Measurements from ENCODE around the gene KCNA3. TPM values are rescaled to one million over a fixed set of nuclear protein-coding genes. Genes with fewer than 3 reads are reported as not detected.

The KCNA3 gene
- polyA plus RNA-seq, 1 of the 3 experiments (the other 2 are of a cell fraction): not detected

DNA sequence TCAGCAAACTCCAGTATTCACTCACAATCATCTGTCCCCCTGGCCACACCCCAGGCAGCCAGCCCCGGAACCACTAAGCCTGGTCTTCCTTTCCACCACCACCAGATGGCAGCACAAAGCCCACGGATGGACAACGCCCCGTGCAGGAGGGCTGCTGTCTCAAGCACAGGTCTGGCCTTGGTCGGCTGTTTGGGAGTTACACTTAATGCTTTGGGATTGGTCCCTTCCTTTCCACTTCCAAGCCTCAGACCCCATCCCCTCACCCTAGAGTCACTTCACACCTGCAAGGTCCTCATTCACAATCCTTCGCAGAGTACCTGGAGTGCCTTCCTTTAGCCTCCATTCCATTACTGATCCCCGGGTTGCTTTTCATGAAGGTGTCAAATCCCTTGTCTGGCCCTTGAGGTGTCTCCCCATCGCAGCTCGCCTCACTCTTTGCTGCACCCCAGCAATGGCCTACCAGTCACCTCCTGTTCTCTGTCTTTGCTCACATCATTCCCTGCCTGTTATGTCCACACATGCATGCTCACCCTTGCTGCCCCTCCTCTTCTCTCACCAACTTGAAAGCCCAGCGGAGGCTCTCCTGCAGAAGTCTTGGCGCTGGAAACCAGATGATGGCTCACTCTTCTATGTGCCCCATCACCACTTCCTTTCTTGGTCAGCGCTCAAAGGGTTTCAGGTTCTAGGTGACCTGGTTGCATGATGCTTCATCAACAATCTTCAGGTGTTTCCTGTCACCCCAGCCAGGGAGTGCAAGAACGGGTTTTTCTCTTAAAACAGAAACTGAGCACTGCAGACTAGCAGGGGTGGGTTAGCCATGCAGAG is 43.7 kb downstream of the KCNA3 start:
- Histone ChIP-seq H3K9me2 (no peaks in the 10 kb centered on the region), H3K27me3 (ENCODE audit: insufficient read depth) (peaks cover 7% of the 10 kb centered on the region; the same call in 1 of the 2 replicates), H4K20me1 (ENCODE audit: insufficient read depth) (no peaks in the 10 kb centered on the region), H3K9ac (no peak overlapping the region), H3K79me2 (ENCODE audit: insufficient read depth) (no peaks in the 10 kb centered on the region), H3K9me3 (no peaks in the 10 kb centered on the region), H3K27ac (ENCODE audit: low read depth in 2 of 2, low read length in 1 of 2) (no peak overlapping the region), H3K4me3 (ENCODE audit: low read depth in 2 of 2, low read length in 1 of 2) (no peak overlapping the region), H3F3A (replicated peaks; ENCODE audit: insufficient read depth) (no peaks in the 10 kb centered on the region), H2AFZ (ENCODE audit: low read depth) (no peak overlapping the region), H3K4me1 (ENCODE audit: control insufficient read depth in 1 of 2, insufficient read depth in 2 of 2, low read depth in 1 of 2, low read length in 1 of 2) (no peaks in the 10 kb centered on the region; a peak in 1 of 4 replicates), H3K36me3 (replicated peaks in 1 of 2; ENCODE audit: control insufficient read depth in 1 of 2, insufficient read depth in 2 of 2, low read length in 1 of 2) (no peaks in the 10 kb centered on the region), H3K4me2 (no peak overlapping the region)
- POLR2A ChIA-PET: no interaction called here
- TF ChIP-seq SMC3 (IDR thresholded peaks at IDR 0.05; ENCODE audit: low read depth, low read length) (peak; percentile 88), MEF2A (IDR thresholded peaks at IDR 0.05; ENCODE audit: borderline replicate concordance, low read depth) (no peak), JUND (IDR thresholded peaks at IDR 0.05) (no peak), TCF12 (IDR thresholded peaks at IDR 0.05) (no peak), NRF1 (IDR thresholded peaks at IDR 0.05; ENCODE audit: low read depth, low read length) (no peak), RAD21 (IDR thresholded peaks at IDR 0.05; ENCODE audit: low read length) (peak; percentile 84), RFX5 (IDR thresholded peaks at IDR 0.05; ENCODE audit: low read length) (no peak)
- TF ChIP-seq, protein P1, sequence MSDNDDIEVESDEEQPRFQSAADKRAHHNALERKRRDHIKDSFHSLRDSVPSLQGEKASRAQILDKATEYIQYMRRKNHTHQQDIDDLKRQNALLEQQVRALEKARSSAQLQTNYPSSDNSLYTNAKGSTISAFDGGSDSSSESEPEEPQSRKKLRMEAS (IDR thresholded peaks at IDR 0.05; ENCODE audit: low read depth): no peak
- TF ChIP-seq, protein P2, sequence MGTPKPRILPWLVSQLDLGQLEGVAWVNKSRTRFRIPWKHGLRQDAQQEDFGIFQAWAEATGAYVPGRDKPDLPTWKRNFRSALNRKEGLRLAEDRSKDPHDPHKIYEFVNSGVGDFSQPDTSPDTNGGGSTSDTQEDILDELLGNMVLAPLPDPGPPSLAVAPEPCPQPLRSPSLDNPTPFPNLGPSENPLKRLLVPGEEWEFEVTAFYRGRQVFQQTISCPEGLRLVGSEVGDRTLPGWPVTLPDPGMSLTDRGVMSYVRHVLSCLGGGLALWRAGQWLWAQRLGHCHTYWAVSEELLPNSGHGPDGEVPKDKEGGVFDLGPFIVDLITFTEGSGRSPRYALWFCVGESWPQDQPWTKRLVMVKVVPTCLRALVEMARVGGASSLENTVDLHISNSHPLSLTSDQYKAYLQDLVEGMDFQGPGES (IDR thresholded peaks at IDR 0.05; ENCODE audit: low read depth, low read length): no peak
- TF ChIP-seq, protein P3, sequence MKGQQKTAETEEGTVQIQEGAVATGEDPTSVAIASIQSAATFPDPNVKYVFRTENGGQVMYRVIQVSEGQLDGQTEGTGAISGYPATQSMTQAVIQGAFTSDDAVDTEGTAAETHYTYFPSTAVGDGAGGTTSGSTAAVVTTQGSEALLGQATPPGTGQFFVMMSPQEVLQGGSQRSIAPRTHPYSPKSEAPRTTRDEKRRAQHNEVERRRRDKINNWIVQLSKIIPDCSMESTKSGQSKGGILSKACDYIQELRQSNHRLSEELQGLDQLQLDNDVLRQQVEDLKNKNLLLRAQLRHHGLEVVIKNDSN (IDR thresholded peaks at IDR 0.05; ENCODE audit: borderline replicate concordance, low read depth): no peak
- TF ChIP-seq, protein P4, sequence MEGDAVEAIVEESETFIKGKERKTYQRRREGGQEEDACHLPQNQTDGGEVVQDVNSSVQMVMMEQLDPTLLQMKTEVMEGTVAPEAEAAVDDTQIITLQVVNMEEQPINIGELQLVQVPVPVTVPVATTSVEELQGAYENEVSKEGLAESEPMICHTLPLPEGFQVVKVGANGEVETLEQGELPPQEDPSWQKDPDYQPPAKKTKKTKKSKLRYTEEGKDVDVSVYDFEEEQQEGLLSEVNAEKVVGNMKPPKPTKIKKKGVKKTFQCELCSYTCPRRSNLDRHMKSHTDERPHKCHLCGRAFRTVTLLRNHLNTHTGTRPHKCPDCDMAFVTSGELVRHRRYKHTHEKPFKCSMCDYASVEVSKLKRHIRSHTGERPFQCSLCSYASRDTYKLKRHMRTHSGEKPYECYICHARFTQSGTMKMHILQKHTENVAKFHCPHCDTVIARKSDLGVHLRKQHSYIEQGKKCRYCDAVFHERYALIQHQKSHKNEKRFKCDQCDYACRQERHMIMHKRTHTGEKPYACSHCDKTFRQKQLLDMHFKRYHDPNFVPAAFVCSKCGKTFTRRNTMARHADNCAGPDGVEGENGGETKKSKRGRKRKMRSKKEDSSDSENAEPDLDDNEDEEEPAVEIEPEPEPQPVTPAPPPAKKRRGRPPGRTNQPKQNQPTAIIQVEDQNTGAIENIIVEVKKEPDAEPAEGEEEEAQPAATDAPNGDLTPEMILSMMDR (IDR thresholded peaks at IDR 0.05): peak; percentile 78
- 17% methylated on average over 13 of the region's 13 CpGs for WGBS (ENCODE audit: low lambda C conversion rate)
- DNase-seq: peak; percentile 78
- CTCF ChIA-PET: interaction anchor here (0.7 to 22.5 kb wide), 22 partner anchors 8 to 201 kb away, joined by 3 to 204 read pairs (median 4); no protein-coding TSS in a partner anchor

Measured in SK-N-SH (cell line).